CD4-positive, alpha-beta T cell treated with Interleukin-10 for 1 hour (primary cell): ENCODE data around the gene SPRED3.

Source experiments
- DNase-seq: peaks from one replicate; pipeline ENCODE4 v3.0.0-alpha.2; 2020

Gene SPRED3

DNA sequence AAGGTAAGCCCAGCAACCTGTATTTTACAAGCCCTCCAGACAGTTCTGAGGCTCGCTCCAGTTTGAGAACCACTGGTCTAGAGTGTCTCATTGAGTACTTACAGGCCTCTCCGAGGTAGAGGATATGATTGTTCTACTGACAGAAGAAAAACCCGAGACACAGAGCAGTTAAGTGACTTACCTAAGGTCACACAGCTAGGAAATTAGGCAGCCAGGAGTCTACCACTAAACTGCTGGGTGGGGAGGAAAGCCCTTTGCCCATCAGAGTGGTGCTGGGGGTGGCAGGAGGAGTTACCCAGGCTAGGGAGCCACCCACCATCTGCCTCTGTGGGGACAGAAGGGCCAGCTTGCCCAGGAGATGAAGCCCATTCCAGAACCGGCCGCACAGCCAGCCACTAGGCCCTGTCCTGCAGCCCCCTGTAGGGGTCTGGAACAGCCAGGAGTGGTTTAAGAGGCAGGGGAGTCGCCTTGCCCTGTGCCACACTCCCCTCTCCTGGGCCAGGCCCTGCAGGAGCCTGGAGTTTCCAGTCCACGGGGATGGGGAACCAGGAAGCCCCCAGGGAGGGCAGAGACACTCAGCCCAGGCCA is 36.8 kb downstream of the SPRED3 start:
- no peak for DNase-seq

- DNase-seq: peak; percentile 43
Measured at GRCh38 chr19:38425810-38426466, 37.4 kb downstream of the SPRED3 start, which contains the start of gene RASGRP4. RASGRP4 (minus strand) TSS chr19:38426219; CDS start chr19:38426091, 128 bp downstream.

GRCh38 chr19:38427035-38427677 is 38.7 kb downstream of the SPRED3 start:
- DNase-seq: peak; percentile 39

DNA sequence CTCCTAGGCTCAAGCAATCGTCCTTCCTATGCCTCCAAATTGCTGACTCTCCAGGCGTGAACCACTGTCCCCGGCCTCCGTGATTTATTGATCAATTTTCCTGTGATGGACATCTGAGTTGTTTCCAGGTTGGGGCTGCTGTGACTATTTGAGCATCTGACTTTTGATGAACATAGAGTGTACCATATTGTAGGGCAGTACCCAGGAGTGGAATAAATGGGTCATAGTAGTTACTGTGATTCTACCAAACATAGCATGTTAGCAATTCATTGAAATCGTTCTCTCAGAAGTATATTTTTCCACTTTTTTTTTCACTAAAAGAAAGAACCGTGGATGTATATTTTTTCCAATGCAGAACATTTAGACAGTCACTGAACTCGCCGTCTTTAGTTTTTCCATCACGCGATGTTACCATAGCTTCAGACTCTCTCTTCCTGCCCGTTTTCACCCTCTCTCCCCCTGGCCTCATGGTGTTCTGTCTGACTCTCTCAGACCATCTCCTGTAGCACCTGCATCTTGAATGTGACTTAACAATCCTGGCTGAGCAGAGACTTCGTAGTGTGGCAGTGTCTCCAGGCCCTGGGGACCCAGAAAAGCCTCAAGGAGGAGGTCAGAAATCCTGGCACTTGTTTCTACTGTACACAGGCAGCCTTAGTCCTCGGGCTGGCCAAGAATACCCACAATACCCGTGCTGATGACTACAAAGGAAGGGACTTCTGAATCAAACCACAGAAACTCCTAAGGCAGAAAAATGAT is 40.7 kb downstream of the SPRED3 start:
- DNase-seq: no peak

- no peak for DNase-seq
Measured at GRCh38 chr19:38429811-38430156, 41.3 kb downstream of the SPRED3 start.

GRCh38 chr19:38430931-38431330 is 42.4 kb downstream of the SPRED3 start:
- DNase-seq: no peak

DNA sequence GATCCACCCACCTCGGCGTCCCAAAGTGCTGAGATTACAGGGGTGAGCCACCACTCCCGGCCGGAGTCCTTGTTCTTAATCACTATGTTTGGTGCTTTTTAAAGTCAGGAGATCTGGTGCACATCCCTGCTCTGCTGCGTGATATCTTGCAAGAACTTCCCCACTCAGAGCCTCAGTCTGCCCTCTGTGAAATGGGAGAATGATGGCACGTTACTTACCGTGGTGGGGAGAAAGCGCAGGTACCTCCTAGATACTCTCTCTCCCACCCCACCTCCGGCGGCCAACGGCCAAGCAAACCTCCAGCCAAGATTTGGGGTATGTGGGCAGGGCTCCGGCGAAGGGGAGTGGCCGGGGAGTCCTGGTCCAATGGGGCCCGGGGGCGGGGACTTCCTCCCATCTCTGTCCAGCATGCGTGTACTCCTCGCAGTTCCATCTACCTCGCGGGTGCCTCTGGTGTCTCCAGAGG is 44.8 kb downstream of the SPRED3 start, which contains the start of gene RYR1:
Gene RYR1 (plus strand): TSS at position 424 of the 466 bp plus-strand sequence. CDS start 139 bp downstream, outside the sequence.
- peak; percentile 48 for DNase-seq

GRCh38 chr19:38434549-38435051 is 46.1 kb downstream of the SPRED3 start:
- no peak for DNase-seq

DNA sequence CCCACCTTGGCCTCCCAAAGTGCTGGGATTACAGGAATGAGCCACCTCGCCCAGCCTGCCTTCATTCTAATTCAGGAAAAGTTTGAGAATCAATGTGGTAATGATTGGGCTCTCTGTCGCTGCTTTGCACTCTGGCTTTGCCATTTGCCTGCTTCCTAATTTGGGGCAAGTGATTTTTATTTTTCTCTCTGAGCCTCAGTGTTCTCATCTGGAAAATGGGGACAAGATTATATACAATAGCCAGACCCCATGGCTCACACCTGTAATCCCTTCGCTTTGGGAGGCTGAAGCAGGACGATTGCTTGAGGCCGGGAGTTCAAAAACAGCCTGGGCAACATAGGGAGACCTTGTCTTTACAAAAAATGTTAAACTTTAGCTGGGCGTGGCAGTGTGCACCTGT is 48.8 kb downstream of the SPRED3 start:
- no peak for DNase-seq

DNA sequence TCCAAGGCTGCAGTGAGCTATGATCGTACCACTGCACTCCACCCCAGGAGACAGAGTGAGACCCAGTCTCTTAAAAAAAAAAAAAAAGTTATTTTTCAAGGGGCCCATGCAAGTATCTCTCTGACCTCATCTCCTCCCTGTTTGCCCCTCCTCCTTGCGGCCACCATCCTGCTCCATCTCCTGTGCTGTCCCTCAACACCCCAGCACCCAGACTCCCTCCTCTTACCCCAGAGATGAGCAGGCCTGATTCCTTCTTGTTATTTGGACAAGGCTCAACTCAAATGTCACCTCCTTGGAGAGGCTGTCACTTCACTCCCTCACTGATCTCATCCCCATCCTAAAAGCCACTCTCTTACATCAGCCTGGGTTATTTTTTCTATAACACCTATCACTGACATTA is 49.4 kb downstream of the SPRED3 start:
- DNase-seq: no peak

- no peak for DNase-seq
Measured at GRCh38 chr19:38440592-38440991, 52.1 kb downstream of the SPRED3 start.

DNA sequence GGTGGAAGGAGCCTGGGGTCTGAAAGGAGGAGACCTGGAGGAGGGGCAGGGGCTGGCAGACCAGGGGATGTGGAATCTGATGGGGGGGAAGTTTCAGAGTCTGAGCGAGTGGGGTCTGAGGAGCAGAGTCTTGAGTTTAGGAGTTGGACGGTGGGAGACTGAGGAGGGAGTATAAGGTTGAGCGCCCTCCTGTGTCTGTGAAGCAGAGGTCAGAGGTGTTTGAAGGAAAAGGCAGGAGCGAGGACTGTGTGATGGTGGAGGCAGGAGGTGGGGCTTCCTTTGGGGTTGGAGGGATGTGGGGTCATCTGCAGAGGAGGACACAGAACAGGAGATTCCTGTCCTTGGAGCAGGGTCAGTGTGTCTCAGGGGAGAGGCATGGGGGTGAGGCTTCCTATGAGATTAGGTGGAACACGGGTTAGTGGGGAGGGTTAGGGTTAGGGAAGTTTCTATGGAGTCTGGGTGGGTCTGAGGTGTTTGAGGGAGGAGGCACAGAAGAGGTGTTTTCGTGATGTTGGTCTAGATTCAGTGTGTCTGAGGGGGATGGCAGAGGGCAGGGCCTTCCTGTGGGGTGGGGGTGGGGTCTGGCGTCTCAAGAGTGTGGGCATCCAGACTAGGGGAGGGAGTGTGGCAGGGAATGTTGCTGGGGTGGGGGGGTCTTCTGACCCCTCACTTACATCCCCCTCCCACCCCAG is 53.3 kb downstream of the SPRED3 start:
- DNase-seq: peak; percentile 13

DNA sequence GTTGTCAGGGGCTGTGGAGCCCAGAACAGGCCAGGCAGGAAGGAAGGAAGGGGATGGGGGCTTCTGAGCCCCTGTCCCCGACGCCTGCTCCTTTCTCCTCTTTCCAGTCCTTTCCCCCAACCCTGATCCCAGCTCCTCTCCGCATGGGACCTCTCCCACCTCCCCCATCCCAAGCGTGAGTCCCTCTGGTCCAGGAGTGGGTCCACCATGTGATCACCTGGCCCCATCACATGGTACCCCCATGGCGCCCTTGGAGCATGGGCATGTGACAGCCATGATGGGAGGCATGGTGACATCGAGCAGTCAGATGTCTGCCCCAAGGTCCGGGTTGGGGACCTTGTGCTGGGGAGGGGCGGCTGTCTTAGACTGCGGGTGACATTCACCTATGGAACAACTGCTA is 54.2 kb downstream of the SPRED3 start:
- DNase-seq: no peak

- DNase-seq: no peak
Measured at GRCh38 chr19:38443458-38443999, 55.0 kb downstream of the SPRED3 start.

- no peak for DNase-seq
Measured at GRCh38 chr19:38444026-38444425, 55.5 kb downstream of the SPRED3 start.

GRCh38 chr19:38445362-38445761 is 56.9 kb downstream of the SPRED3 start:
- no peak for DNase-seq

GRCh38 chr19:38448225-38448624 is 59.7 kb downstream of the SPRED3 start:
- no peak for DNase-seq
